BLaER1 treated with 17β-estradiol and CSF1 and Interleukin-3, amounts not matched to agents 10 nM and 100 nM (cell line): ENCODE measurements around the gene EYS.

Source experiments
- H3K27ac ChIP-seq, 11 experiments: shearing (Covaris generic); formaldehyde crosslinking; 2 replicates each; pipeline ENCODE4 v1.8.1; 2022
- H3K27me3 ChIP-seq, 11 experiments: shearing (Covaris generic); formaldehyde crosslinking; 2 replicates each; pipeline ENCODE4 v1.8.1; 2022
- H3K36me3 ChIP-seq, 11 experiments: shearing (Covaris generic); formaldehyde crosslinking; 2 replicates each; pipeline ENCODE4 v1.8.1; 2022
- H3K4me1 ChIP-seq, 10 experiments: shearing (Covaris generic); formaldehyde crosslinking; 2 replicates each; pipeline ENCODE4 v1.8.1; 2022
- H3K4me2 ChIP-seq, 11 experiments: shearing (Covaris generic); formaldehyde crosslinking; 2 replicates each; pipeline ENCODE4 v1.8.1; 2022
- H3K4me3 ChIP-seq, 10 experiments: shearing (Covaris generic); formaldehyde crosslinking; 2 replicates each; pipeline ENCODE4 v1.8.1; 2022
- H3K9ac ChIP-seq, 11 experiments: shearing (Covaris generic); formaldehyde crosslinking; 2 replicates each; pipeline ENCODE4 v1.8.1; 2022
- H3K9me3 ChIP-seq, 11 experiments: shearing (Covaris generic); formaldehyde crosslinking; replicated peaks in 1 of 11; 2 replicates each; pipeline ENCODE4 v1.8.1; 2022
- H4K20me1 ChIP-seq, 11 experiments: shearing (Covaris generic); formaldehyde crosslinking; 2 replicates each; pipeline ENCODE4 v1.8.1; 2022
- Cebpa-rat ChIP-seq, 11 experiments: shearing (Covaris generic); IDR thresholded peaks; 2 replicates each; pipeline ENCODE4 v1.8.1; 2022

Gene EYS

GRCh38 chr6:64949257-64949656 lies 757.8 kb downstream of the EYS start:
- Histone ChIP-seq H3K36me3 (no peaks in the 10 kb centered on the region), H3K4me3 (no peak overlapping the region), H4K20me1 (no peaks in the 10 kb centered on the region), H3K9me3 (no peaks in the 10 kb centered on the region), H3K27me3 (no peaks in the 10 kb centered on the region), H3K27ac (no peak overlapping the region), H3K9ac (no peak overlapping the region), H3K4me2 (no peak overlapping the region), H3K4me1 (peaks cover 0 to 2% (median 0%) of the 10 kb centered on the region in 10 experiments; a peak in 2 of 20 replicates)
- TF ChIP-seq Cebpa-rat (IDR thresholded peaks at IDR 0.05) = no peak

- TF ChIP-seq Cebpa-rat (IDR thresholded peaks at IDR 0.05) = no peak
- H3K27ac ChIP-seq = no peak overlapping the region
Measured at GRCh38 chr6:64948261-64948660, 758.8 kb downstream of the EYS start.

GRCh38 chr6:64945450-64945849 lies 761.6 kb downstream of the EYS start:
- H3K36me3 ChIP-seq = no peaks in the 10 kb centered on the region
- H4K20me1 ChIP-seq = no peaks in the 10 kb centered on the region
- H3K4me3 ChIP-seq = no peak overlapping the region
- TF ChIP-seq Cebpa-rat (IDR thresholded peaks at IDR 0.05) = peak in 2 of 11 experiments; percentile 31 to 47; a peak in 1 of 22 replicates
- no peak overlapping the region for H3K27ac ChIP-seq
- H3K27me3 ChIP-seq = no peaks in the 10 kb centered on the region
- no peak overlapping the region for H3K4me2 ChIP-seq
- H3K9ac ChIP-seq = no peak overlapping the region
- 0 out of 22 replicates have a peak, but pooled peaks cover 0 to 5% (median 0%) of the 10 kb centered on the region in 11 experiments for H3K9me3 ChIP-seq
- no peaks in the 10 kb centered on the region for H3K4me1 ChIP-seq

More at GRCh38 chr6:64948261-64948660, 758.8 kb downstream of the EYS start:
- no peak overlapping the region for H3K9ac ChIP-seq
- no peaks in the 10 kb centered on the region for H3K36me3 ChIP-seq
- H3K4me2 ChIP-seq = no peak overlapping the region
- no peaks in the 10 kb centered on the region for H4K20me1 ChIP-seq
- H3K9me3 ChIP-seq = no peaks in the 10 kb centered on the region
- no peaks in the 10 kb centered on the region for H3K4me1 ChIP-seq
- H3K27me3 ChIP-seq = no peaks in the 10 kb centered on the region
- H3K4me3 ChIP-seq = no peak overlapping the region

- no peaks in the 10 kb centered on the region for H3K4me1 ChIP-seq
- H3K9ac ChIP-seq = no peak overlapping the region
- H3K27ac ChIP-seq = no peak overlapping the region
Measured at GRCh38 chr6:64932486-64932885, 774.5 kb downstream of the EYS start.

GRCh38 chr6:64930681-64931080 lies 776.3 kb downstream of the EYS start:
- Histone ChIP-seq H3K27me3 (no peaks in the 10 kb centered on the region), H3K9ac (no peak overlapping the region), H3K4me3 (no peak overlapping the region), H4K20me1 (no peaks in the 10 kb centered on the region), H3K9me3 (no peaks in the 10 kb centered on the region), H3K4me2 (no peak overlapping the region), H3K36me3 (no peaks in the 10 kb centered on the region), H3K27ac (no peak overlapping the region), H3K4me1 (no peaks in the 10 kb centered on the region)
- no peak for TF ChIP-seq Cebpa-rat (IDR thresholded peaks at IDR 0.05)

More at GRCh38 chr6:64932486-64932885, 774.5 kb downstream of the EYS start:
- Histone ChIP-seq H3K4me3 (no peak overlapping the region), H3K27me3 (no peaks in the 10 kb centered on the region), H3K4me2 (no peak overlapping the region), H4K20me1 (no peaks in the 10 kb centered on the region), H3K36me3 (no peaks in the 10 kb centered on the region), H3K9me3 (no peaks in the 10 kb centered on the region)
- TF ChIP-seq Cebpa-rat (IDR thresholded peaks at IDR 0.05) = no peak

- Histone ChIP-seq H3K4me2 (no peak overlapping the region), H4K20me1 (no peaks in the 10 kb centered on the region), H3K36me3 (no peaks in the 10 kb centered on the region), H3K4me1 (no peaks in the 10 kb centered on the region), H3K9me3 (no peaks in the 10 kb centered on the region), H3K27me3 (no peaks in the 10 kb centered on the region), H3K9ac (no peak overlapping the region), H3K27ac (no peak overlapping the region), H3K4me3 (no peak overlapping the region)
- TF ChIP-seq Cebpa-rat (IDR thresholded peaks at IDR 0.05) = no peak
Measured at GRCh38 chr6:64926051-64926450, 781.0 kb downstream of the EYS start.

- Histone ChIP-seq H3K9me3 (no peaks in the 10 kb centered on the region), H3K9ac (no peak overlapping the region), H3K4me3 (no peak overlapping the region), H3K4me1 (no peaks in the 10 kb centered on the region), H3K4me2 (no peak overlapping the region), H3K36me3 (no peaks in the 10 kb centered on the region), H4K20me1 (no peaks in the 10 kb centered on the region), H3K27ac (no peak overlapping the region), H3K27me3 (no peaks in the 10 kb centered on the region)
- TF ChIP-seq Cebpa-rat (IDR thresholded peaks at IDR 0.05) = no peak
Measured at GRCh38 chr6:64920257-64920656, 786.8 kb downstream of the EYS start.

GRCh38 chr6:64914124-64914523 lies 792.9 kb downstream of the EYS start:
- Histone ChIP-seq H3K4me1 (no peaks in the 10 kb centered on the region), H4K20me1 (no peaks in the 10 kb centered on the region), H3K4me3 (no peak overlapping the region), H3K27me3 (no peaks in the 10 kb centered on the region), H3K9ac (no peak overlapping the region), H3K27ac (no peak overlapping the region), H3K36me3 (no peaks in the 10 kb centered on the region), H3K4me2 (no peak overlapping the region), H3K9me3 (no peaks in the 10 kb centered on the region)
- no peak for TF ChIP-seq Cebpa-rat (IDR thresholded peaks at IDR 0.05)

- Histone ChIP-seq H3K4me3 (no peak overlapping the region), H3K9me3 (peaks cover 0 to 4% (median 0%) of the 10 kb centered on the region in 11 experiments; a peak in 2 of 22 replicates), H3K36me3 (no peaks in the 10 kb centered on the region), H3K27ac (no peak overlapping the region), H4K20me1 (no peaks in the 10 kb centered on the region), H3K4me2 (no peak overlapping the region), H3K9ac (no peak overlapping the region), H3K4me1 (no peaks in the 10 kb centered on the region), H3K27me3 (no peaks in the 10 kb centered on the region)
- TF ChIP-seq Cebpa-rat (IDR thresholded peaks at IDR 0.05) = no peak
Measured at GRCh38 chr6:64912966-64913365, 794.1 kb downstream of the EYS start.

GRCh38 chr6:64908104-64908503 lies 798.9 kb downstream of the EYS start:
- peaks cover 0 to 4% (median 0%) of the 10 kb centered on the region in 11 experiments; a peak in 2 of 22 replicates for H3K9me3 ChIP-seq
- H3K4me2 ChIP-seq = no peak overlapping the region
- no peak overlapping the region for H3K4me3 ChIP-seq
- H3K27ac ChIP-seq = no peak overlapping the region
- no peaks in the 10 kb centered on the region; a peak in 1 of 20 replicates for H3K4me1 ChIP-seq
- no peaks in the 10 kb centered on the region for H3K27me3 ChIP-seq
- H4K20me1 ChIP-seq = no peaks in the 10 kb centered on the region
- H3K9ac ChIP-seq = no peak overlapping the region
- TF ChIP-seq Cebpa-rat (IDR thresholded peaks at IDR 0.05) = no peak
- H3K36me3 ChIP-seq = no peaks in the 10 kb centered on the region
